NCI-H1417 treated with DMSO at 0.1 percent for 48 hours (cell line): ENCODE results near the gene MYOG.

Experiments used
- DNase-seq: peaks from one replicate; lab custom pipeline; 2025; lab: John Stamatoyannopoulos, UW

Gene MYOG

GRCh38 chr1:203117611-203118575 is 32.1 kb upstream of the MYOG start:
- no peak for DNase-seq

- DNase-seq, result no peak
These were observed 30.4 kb upstream of the MYOG start for GRCh38 chr1:203116091-203116820.

GRCh38 chr1:203114202-203114601 is 28.4 kb upstream of the MYOG start:
- no peak for DNase-seq

GRCh38 chr1:203113308-203113707 is 27.5 kb upstream of the MYOG start:
- no peak for DNase-seq

GRCh38 chr1:203112475-203112874 is 26.7 kb upstream of the MYOG start:
- no peak for DNase-seq

DNA sequence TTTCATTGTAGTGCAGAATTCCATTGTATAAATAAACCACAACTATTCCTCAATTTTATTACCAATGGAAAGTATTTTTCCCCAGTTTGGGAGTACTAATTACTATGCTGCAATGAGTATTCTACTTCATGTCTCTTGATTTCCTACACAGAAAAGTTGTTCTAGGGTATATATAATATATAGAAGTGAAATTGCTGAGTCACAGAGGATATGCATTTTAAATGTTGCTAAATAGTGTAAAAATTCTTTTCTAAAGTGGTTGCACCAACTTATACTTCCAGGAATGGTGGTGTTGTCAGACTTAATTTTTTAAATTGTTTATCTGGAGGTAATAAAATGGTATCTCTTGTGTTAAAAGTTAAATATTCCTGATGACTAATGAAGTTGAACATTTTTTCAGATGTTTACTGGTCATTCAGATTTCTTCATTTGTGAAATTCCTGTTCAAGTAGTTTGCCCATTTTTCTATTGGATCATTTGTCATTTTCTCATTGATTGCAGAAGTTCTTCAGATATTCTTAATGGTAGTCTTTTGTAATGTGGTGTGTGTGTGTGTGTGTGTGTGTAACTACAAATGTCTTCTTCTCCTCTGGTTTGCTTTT is 19.1 kb upstream of the MYOG start:
- DNase-seq, result no peak

GRCh38 chr1:203103829-203104495 is 18.1 kb upstream of the MYOG start:
- DNase-seq, result no peak

DNA sequence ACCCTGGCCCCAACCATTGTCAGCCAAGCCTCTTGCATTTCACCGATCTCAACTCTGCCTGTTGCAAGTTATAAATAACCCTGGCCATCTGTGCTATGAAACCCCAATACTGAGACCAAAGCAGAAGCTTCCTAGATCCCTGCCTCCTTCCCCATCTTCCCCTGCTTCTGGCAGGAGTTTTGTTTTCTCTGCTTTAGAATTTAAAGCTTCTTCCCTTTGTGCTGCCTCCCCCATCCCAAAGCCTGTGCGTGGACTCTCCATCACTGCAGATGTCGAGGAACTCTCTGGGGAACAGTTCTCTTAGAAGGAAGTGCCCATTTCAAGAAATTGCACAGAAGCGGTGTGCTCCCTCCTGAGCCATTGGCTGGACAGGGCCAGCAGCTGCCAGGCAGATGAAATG is 17.4 kb upstream of the MYOG start:
- no peak for DNase-seq

- no peak for DNase-seq
These were observed 16.2 kb upstream of the MYOG start for GRCh38 chr1:203101813-203102634.

- no peak for DNase-seq
These were observed 14.7 kb upstream of the MYOG start for GRCh38 chr1:203100516-203100869.

DNA sequence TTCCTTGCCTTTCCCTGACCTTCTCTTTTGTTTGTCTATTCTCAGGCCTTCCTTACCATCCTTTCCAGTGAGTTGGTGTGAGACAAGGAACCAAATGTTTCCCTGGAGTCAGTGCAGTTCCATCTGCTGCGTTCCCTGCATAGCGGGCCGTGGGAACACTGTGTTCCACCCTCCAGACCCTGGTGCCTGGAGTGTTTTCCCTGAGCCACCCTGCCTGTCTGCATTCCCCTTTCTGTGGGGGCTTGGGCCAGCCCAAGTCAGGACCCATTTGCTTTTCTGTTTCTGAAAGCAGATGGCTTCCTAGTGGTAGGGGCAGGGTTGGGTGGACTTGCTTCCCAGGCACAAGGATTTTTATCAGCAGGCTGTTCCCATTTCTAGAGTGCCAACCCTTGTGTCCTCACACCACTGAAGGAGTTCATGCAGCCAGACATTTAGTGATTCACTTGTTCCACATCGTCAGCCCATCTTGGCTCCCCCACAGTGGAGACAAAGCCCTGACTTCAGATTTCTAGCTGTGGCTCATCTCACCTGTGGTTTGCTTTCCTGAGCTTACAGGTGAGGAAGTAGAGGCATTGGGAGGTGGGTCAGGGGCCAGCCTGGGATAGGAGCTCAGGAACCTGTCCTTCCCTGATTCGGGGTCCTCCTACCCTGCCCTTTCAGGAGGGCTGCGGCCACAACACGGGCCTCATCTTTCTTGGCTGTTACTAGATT is 14.1 kb upstream of the MYOG start:
- no peak for DNase-seq

- DNase-seq, result no peak
These were observed 13.2 kb upstream of the MYOG start for GRCh38 chr1:203098914-203099520.

- DNase-seq, result no peak
These were observed 12.6 kb upstream of the MYOG start for GRCh38 chr1:203098445-203098844.

DNA sequence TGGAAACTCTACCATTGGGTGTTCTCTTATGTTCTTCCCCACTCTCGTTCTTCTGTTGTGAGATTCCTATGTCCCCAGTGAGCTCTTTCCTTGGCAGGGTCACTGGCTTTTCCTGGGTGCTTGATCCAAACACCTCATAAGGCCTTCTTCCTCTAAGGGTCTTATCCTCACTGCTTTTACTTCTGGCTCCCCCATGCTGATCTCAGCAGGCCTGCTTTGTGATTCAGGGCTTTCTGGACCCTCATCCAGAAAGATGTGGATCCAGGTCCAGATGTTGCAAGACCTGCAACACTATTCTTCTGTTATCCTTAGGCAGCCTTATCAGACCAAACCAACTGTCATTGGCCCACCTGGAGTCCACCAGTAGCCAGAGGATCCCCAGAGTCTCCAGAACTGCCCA is 11.2 kb upstream of the MYOG start:
- no peak for DNase-seq

DNA sequence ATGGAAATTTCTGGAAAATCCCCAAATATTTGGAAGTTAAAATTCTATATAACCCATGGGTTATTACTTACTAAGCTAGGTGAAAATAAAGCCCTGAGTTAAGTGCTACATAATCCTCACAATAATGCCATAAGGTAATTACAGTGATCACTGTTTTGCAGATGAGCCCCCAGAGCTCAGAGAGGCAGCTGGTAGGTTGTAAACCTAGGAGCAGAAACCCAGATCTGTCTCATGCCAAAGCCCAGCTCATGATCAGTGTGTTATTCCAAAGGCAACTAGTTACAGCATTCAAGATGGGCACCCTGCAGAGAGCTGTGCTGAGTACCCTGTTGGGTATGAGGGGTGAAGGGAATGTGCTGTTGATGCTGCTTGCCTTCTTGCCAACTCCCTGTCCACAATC is 10.8 kb upstream of the MYOG start:
- no peak for DNase-seq

- no peak for DNase-seq
These were observed 9.4 kb upstream of the MYOG start for GRCh38 chr1:203095061-203095690.

DNA sequence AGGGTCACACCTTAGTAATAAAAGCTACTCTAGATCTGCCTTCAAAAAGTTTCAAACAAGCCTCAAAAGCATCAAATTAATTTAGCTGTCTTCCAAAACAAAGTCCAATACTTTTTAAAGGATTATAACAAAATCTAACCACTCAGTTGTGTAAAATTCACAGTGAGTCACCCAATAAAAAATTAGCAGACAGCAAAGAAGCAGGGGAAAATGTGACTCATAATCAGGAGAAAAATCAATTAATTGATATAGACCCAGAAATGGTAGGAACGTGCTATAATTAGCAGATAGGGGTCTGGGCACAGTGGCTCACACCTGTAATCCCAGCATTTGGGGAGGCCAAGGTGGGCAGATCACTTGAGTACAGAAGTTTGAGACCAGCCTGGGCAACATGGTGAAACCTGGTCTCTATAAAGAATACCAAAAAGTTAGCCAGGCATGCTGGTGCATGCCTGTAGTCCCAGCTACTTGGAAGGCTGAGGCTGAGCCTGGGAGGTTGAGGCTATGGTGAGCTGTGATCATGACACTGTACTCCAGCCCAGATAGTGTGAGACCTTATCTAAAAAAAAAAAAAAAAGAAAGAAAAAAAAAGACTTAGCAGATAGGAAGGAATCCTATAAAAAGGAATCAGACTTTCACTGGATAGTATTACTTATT is 8.1 kb upstream of the MYOG start:
- no peak for DNase-seq

DNA sequence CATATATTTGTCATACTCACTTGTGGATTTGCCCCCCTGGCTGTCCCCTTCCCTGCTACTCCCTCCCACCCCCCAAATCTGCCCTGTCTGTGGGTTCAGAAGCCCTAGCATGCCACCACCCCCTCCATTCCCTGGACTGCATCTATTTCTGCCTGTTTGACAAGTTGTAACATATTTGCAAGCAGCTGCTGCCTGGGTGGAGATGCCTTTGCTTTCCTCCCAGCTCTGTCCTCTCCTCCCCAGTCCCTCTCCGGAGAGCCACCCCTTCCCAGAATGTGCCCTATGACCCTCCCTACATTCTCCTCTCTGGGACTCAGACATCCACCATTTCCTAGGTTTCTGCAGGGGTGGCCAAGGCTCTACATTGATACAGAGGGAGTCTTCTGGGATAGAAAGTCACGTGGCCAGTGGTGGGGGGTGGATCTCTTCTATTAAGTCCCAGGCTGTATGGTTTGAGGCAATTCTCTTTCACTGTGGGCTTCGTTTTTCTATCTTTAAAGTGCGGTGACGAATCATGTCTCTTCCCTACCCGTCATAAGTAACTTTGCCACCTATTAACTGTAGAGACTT is 6.0 kb upstream of the MYOG start:
- DNase-seq, result no peak

DNA sequence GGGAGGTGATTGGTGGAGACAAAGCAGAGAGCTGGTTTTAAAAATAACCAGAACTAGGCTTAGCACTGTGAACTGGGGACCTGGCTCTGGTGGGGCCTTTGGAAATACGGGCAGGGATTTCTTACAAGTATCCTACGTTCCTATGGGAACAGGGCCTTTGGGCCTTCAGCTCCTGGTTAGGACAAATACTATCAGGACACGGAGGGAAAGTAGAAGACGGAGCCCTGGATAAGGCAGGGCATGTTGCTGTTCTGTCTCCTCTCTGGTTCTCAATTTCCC is 5.3 kb upstream of the MYOG start:
- no peak for DNase-seq
